Adrenal gland (tissue), 5 donors: ENCODE measurements around the gene CHST11.

Experiments
- CTCF ChIP-seq, 6 experiments: fragments of 450-650 bp in 4 of 6; fragments of 200-600 bp in 2 of 6; sonication (generic) in 1 of 6; IDR thresholded peaks; 1 replicate in 5 of 6; 2 replicates in 1 of 6; pipeline versions ENCODE4 v1.5.1 to v1.8.0; 2016 to 2021; ENCODE audit warnings: antibody characterized with exemption in 6 of 6, mild to moderate bottlenecking in 2 of 6, moderate library complexity in 1 of 6
- POLR2A ChIP-seq, 2 donors: fragments of 450-650 bp; IDR thresholded peaks; one replicate each; pipeline ENCODE4 v1.6.1; 2017; ENCODE audit warnings: antibody characterized with exemption in 2 of 2, mild to moderate bottlenecking in 2 of 2, moderate library complexity in 1 of 2
- donor health status: DM: no; HTN: no; CAD: no.

DNA sequence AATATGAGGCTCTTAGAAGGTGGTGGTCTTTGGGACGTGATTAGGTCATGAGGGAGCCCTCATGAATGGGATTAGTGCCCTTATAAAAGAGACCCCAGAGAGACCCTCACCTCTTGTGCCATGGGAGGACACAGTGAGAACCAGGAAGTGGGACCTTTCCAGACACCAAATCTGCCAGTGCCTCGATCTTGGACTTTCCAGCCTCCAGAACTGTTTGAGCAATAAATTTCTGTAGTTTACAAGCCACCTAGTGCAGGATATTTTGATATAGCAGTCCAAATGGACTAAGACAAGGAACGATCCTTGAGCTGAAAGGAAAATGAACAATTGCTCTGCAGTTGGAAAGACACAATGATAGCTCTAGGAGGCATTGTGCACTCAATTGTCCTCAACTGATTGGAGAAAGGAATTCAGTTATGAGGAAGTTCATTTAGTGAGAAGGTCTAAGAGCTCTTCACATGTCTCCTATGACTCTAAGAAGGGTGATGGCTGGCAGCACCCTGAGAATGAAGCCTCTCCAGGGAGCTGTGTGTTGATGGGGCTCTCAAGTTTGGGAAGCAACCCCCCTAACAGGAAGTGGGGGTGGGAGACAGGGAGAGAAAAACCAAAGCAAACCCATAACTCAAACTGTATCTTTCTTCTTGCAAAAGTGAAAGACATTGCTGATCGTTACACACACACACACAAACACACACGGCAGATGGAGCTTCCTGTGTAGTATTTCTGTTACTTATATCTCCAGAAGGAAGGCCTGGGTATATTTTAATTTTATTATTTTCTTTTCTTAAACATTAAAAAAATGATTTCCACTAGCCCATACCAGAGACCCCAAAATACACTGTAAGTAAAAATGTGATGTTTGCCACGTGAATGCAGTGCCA lies 21.0 kb downstream of the CHST11 start:
- TF ChIP-seq POLR2A (IDR thresholded peaks at IDR 0.05) (no peak), CTCF (IDR thresholded peaks at IDR 0.05) (no peak)
